ENCODE results near the gene TBC1D7. TPM values are rescaled to one million over a fixed set of nuclear protein-coding genes. Genes with fewer than 3 reads are reported as not detected.

TBC1D7 gene
- total RNA-seq, 1 experiment from 2014 or later: 45.5 TPM

GRCh38 chr6:13259393-13259792 lies 68.9 kb downstream of the TBC1D7 start:
- DNase-seq (ENCODE audit: low spot score): no peak
- in situ Hi-C loops (cut with HindIII; ENCODE audit: low sequenced_read_pairs): no loop called here

GRCh38 chr6:13256266-13257001 lies 71.9 kb downstream of the TBC1D7 start:
- no peak for DNase-seq (ENCODE audit: low spot score)
- in situ Hi-C loops (cut with HindIII; ENCODE audit: low sequenced_read_pairs): no loop called here

Other genes starting within 250 kb of the TBC1D7 start
- gene GFOD1, start 159.1 kb upstream of the TBC1D7 start, total RNA-seq (2014; rRNA removed; shearing (Covaris generic)): not detected in 2 replicates
- 9.7 and 13.9 TPM in 2 replicates for gene SIRT5, start 246.1 kb upstream of the TBC1D7 start, total RNA-seq (2014; rRNA removed; shearing (Covaris generic))